ENCODE measurements around the gene MEGF6.

DNA sequence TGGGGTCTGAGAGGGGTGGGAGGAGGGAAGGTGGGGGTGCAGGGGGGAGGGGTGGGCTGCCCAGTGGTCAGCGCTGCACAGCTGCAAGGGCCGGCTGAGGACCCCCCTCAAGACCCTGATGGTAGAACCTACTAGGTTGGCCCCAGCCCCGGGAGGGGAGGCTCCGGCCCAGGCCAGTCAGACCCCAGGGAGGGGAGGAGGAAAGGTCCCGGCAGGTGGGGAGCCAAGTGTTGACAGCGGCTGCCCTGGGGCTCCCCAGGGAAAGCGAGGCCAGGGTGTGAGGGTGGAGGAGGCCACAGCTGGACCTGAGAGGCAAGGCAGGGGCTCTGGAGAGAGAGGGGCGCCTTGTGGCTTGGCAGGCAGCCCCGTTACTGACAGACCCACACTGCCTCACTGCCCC lies 31.1 kb downstream of the MEGF6 start:
- TF ChIP-seq, protein P1, sequence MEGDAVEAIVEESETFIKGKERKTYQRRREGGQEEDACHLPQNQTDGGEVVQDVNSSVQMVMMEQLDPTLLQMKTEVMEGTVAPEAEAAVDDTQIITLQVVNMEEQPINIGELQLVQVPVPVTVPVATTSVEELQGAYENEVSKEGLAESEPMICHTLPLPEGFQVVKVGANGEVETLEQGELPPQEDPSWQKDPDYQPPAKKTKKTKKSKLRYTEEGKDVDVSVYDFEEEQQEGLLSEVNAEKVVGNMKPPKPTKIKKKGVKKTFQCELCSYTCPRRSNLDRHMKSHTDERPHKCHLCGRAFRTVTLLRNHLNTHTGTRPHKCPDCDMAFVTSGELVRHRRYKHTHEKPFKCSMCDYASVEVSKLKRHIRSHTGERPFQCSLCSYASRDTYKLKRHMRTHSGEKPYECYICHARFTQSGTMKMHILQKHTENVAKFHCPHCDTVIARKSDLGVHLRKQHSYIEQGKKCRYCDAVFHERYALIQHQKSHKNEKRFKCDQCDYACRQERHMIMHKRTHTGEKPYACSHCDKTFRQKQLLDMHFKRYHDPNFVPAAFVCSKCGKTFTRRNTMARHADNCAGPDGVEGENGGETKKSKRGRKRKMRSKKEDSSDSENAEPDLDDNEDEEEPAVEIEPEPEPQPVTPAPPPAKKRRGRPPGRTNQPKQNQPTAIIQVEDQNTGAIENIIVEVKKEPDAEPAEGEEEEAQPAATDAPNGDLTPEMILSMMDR (optimal IDR thresholded peaks at IDR 0.05 in 1 of 3, IDR thresholded peaks at IDR 0.05 in 1 of 3, conservative IDR thresholded peaks at IDR 0.05 in 1 of 3; ENCODE audit: extremely low read depth in 1 of 3, insufficient read depth in 2 of 3, low read length in 3 of 3): no peak
- no peak for TF ChIP-seq EZH2 (IDR thresholded peaks at IDR 0.05; ENCODE audit: low read length)
